Measurements from ENCODE around the gene CALHM1.
"Not testable (repeated sequence)": the region's sequence is repeated elsewhere in the genome, so short reads cannot be mapped to it uniquely, and the experiment has no call there.

DNA sequence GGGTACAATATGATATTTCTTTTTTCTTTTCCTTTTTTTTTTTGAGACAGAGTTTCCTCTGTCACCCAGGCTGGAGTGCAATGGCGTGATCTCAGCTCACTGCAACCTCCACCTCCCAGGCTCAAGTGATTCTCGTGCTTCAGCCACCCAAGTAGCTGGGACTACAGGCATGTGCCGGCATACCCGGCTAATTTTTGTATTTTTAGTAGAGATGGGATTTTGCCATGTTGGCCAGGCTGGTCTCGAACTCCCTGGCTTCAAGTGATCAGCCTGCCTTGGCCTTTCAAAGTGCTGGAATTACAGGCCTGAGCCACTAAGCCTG lies 41.6 kb downstream of the CALHM1 start:
- not testable (repeated sequence) for TF ChIP-seq CTCF (IDR thresholded peaks at IDR 0.05; ENCODE audit: low read depth, low read length, missing input control); SP1 (IDR thresholded peaks at IDR 0.05); RAD21 (IDR thresholded peaks at IDR 0.05)
